Measurements from ENCODE around the gene PGA3. TPM values are rescaled to one million over a fixed set of nuclear protein-coding genes. Genes with fewer than 3 reads are reported as not detected.
A peak's percentile ranks its signal among the peaks of the same experiment; 100 is the strongest.

PGA3 gene
- total RNA-seq, 3 donors from 2014 or later: 1.1 TPM; not detected in 2

- intact Hi-C loops (cut with DNase I, micrococcal nuclease): loop anchor here in 1 of 2 donors (10.0 kb wide), 2 partner anchors 63 to 353 kb away; no protein-coding TSS in a partner anchor
Observed at GRCh38 chr11:61187505-61188130, 15.7 kb upstream of the PGA3 start.

GRCh38 chr11:61189933-61190332 lies 13.4 kb upstream of the PGA3 start:
- no peak overlapping the region for H3K4me3 ChIP-seq
- H3K9me3 ChIP-seq: no peaks in the 10 kb centered on the region
- ATAC-seq: no peak
- no peak for DNase-seq
- H3K4me1 ChIP-seq (ENCODE audit: low read depth): no peaks in the 10 kb centered on the region
- H3K36me3 ChIP-seq (ENCODE audit: low read depth): no peaks in the 10 kb centered on the region
- TF ChIP-seq, protein P1, sequence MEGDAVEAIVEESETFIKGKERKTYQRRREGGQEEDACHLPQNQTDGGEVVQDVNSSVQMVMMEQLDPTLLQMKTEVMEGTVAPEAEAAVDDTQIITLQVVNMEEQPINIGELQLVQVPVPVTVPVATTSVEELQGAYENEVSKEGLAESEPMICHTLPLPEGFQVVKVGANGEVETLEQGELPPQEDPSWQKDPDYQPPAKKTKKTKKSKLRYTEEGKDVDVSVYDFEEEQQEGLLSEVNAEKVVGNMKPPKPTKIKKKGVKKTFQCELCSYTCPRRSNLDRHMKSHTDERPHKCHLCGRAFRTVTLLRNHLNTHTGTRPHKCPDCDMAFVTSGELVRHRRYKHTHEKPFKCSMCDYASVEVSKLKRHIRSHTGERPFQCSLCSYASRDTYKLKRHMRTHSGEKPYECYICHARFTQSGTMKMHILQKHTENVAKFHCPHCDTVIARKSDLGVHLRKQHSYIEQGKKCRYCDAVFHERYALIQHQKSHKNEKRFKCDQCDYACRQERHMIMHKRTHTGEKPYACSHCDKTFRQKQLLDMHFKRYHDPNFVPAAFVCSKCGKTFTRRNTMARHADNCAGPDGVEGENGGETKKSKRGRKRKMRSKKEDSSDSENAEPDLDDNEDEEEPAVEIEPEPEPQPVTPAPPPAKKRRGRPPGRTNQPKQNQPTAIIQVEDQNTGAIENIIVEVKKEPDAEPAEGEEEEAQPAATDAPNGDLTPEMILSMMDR (IDR thresholded peaks at IDR 0.05): no peak
- intact Hi-C loops (cut with DNase I, micrococcal nuclease): loop anchor here in 1 of 2 donors (10.0 kb wide), 2 partner anchors 65 to 355 kb away; no protein-coding TSS in a partner anchor

More at GRCh38 chr11:61187505-61188130, 15.7 kb upstream of the PGA3 start:
- peak; percentile 82 for ATAC-seq
- TF ChIP-seq, protein P1 (IDR thresholded peaks at IDR 0.05): peak; percentile 88
- H3K9me3 ChIP-seq: no peaks in the 10 kb centered on the region
- H3K4me3 ChIP-seq: no peak overlapping the region
- H3K36me3 ChIP-seq (ENCODE audit: low read depth): no peaks in the 10 kb centered on the region
- DNase-seq: peak in 2 of 3 donors; percentile 65 to 92
- H3K4me1 ChIP-seq (ENCODE audit: low read depth): no peaks in the 10 kb centered on the region

DNA sequence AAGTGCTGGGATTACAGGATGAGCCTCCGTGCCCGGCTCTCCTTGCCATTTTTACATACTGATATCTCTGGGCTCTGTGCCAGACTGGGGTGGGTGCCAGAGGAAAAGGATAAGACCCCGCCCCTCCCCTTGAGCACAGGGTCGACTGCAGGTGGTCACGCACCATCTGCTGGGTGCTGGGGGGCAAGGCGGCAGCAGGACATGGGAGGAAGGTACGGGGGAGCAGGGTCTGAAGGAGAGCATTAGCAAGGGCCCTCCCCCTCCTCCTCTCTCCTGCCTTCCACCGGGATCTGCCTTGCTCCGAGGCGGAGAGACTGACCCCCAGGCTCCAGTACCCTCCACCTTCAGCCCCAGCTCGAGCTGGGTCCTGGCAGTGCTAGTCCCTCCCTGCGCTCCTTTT lies 9.7 kb upstream of the PGA3 start:
- no peak overlapping the region for H3K4me3 ChIP-seq
- TF ChIP-seq, protein P1 (IDR thresholded peaks at IDR 0.05): no peak
- H3K36me3 ChIP-seq (ENCODE audit: low read depth): no peaks in the 10 kb centered on the region
- intact Hi-C loops (cut with DNase I, micrococcal nuclease): no loop called here
- no peak for ATAC-seq
- H3K4me1 ChIP-seq (ENCODE audit: low read depth): no peaks in the 10 kb centered on the region
- H3K9me3 ChIP-seq: no peaks in the 10 kb centered on the region
- no peak for DNase-seq

- Histone ChIP-seq H3K36me3 (ENCODE audit: low read depth) (no peaks in the 10 kb centered on the region), H3K4me1 (ENCODE audit: low read depth) (no peaks in the 10 kb centered on the region), H3K9me3 (peaks cover 4% of the 10 kb centered on the region), H3K4me3 (no peak overlapping the region)
- intact Hi-C loops (cut with DNase I, micrococcal nuclease): no loop called here
- DNase-seq (no peak), ATAC-seq (no peak)
- TF ChIP-seq, protein P1 (IDR thresholded peaks at IDR 0.05): no peak
Observed at GRCh38 chr11:61194169-61194671, 9.1 kb upstream of the PGA3 start.

DNA sequence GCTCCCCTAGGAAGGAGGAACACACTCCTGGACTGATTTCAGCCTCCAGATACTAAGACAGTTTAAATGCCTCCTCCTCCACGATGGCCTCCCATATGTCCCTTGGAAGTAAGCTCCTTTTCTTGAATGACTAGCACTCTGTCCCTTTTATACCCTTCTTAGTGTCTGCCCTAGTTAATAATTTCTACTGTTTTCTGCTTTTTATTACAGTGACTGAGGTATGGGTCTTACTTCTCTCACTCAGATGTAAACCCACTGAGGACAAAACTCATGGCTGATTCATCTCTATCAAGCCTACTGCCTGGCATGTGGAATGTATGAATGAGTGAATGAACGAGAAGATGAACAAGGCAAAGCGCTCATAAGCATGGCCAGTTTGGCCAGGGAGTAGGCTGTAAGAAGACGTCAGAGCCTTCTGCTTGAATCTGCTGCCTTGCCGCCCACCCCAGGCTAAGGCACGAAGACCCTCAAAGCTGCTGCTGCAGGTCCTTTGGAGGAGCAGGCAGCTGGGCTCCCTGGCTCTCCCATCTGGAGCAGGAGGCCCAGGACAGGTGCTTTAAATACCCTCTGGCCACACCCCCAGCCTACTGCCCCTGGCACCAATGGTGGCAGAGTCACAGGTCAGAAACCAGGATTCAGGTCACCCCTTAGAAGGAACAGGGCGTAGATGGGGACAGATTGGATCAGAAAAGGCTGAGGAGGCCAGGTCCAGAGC lies 8.2 kb upstream of the PGA3 start:
- no peak for DNase-seq
- no peak for ATAC-seq
- Histone ChIP-seq H3K4me3 (no peak overlapping the region), H3K4me1 (ENCODE audit: low read depth) (no peaks in the 10 kb centered on the region), H3K9me3 (peaks cover 4% of the 10 kb centered on the region), H3K36me3 (ENCODE audit: low read depth) (no peaks in the 10 kb centered on the region)
- intact Hi-C loops (cut with DNase I, micrococcal nuclease): no loop called here
- TF ChIP-seq, protein P1 (IDR thresholded peaks at IDR 0.05): no peak
